ENCODE data around the gene NOS3. TPM values are rescaled to one million over a fixed set of nuclear protein-coding genes. Genes with fewer than 3 reads are reported as not detected.

NOS3 gene
- total and polyA plus RNA-seq, 9 of the 15 experiments (the other 6 are each of a cell fraction or from before 2014, with no cell fraction given): 1.1 to 121 (median 23.6) TPM

DNA sequence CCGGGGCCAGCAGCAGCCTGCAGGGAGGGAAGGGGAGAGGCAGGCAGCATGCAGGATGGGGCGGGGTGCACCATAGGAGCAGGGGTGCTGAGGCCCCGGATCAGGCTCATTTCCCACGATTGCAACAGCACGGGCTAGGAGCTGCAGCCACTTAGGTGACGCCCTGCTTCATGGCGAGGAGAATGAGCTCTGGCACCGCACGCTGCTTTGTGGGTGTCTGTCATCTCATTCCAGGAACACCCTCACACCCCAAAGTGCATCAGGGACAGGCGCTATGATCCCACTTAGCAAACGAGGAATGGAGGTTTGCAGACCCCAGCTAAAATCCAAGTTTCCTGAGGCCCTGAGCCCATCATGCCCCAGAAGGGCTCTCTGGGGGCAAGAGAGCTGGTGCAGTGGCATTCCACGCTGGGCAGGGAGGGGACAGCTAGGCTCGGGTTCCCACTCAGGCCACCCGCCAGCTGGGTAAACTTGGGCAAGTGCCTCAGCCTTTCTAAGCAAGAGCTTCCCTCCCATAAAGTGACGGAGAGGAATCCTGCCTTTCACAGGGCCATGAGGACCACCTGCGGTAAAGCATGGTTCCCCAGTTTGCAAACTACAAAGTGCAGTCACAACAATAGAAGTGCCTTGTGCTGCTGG lies 22.0 kb upstream of the NOS3 start (continued):
- TF ChIP-seq, protein P1, sequence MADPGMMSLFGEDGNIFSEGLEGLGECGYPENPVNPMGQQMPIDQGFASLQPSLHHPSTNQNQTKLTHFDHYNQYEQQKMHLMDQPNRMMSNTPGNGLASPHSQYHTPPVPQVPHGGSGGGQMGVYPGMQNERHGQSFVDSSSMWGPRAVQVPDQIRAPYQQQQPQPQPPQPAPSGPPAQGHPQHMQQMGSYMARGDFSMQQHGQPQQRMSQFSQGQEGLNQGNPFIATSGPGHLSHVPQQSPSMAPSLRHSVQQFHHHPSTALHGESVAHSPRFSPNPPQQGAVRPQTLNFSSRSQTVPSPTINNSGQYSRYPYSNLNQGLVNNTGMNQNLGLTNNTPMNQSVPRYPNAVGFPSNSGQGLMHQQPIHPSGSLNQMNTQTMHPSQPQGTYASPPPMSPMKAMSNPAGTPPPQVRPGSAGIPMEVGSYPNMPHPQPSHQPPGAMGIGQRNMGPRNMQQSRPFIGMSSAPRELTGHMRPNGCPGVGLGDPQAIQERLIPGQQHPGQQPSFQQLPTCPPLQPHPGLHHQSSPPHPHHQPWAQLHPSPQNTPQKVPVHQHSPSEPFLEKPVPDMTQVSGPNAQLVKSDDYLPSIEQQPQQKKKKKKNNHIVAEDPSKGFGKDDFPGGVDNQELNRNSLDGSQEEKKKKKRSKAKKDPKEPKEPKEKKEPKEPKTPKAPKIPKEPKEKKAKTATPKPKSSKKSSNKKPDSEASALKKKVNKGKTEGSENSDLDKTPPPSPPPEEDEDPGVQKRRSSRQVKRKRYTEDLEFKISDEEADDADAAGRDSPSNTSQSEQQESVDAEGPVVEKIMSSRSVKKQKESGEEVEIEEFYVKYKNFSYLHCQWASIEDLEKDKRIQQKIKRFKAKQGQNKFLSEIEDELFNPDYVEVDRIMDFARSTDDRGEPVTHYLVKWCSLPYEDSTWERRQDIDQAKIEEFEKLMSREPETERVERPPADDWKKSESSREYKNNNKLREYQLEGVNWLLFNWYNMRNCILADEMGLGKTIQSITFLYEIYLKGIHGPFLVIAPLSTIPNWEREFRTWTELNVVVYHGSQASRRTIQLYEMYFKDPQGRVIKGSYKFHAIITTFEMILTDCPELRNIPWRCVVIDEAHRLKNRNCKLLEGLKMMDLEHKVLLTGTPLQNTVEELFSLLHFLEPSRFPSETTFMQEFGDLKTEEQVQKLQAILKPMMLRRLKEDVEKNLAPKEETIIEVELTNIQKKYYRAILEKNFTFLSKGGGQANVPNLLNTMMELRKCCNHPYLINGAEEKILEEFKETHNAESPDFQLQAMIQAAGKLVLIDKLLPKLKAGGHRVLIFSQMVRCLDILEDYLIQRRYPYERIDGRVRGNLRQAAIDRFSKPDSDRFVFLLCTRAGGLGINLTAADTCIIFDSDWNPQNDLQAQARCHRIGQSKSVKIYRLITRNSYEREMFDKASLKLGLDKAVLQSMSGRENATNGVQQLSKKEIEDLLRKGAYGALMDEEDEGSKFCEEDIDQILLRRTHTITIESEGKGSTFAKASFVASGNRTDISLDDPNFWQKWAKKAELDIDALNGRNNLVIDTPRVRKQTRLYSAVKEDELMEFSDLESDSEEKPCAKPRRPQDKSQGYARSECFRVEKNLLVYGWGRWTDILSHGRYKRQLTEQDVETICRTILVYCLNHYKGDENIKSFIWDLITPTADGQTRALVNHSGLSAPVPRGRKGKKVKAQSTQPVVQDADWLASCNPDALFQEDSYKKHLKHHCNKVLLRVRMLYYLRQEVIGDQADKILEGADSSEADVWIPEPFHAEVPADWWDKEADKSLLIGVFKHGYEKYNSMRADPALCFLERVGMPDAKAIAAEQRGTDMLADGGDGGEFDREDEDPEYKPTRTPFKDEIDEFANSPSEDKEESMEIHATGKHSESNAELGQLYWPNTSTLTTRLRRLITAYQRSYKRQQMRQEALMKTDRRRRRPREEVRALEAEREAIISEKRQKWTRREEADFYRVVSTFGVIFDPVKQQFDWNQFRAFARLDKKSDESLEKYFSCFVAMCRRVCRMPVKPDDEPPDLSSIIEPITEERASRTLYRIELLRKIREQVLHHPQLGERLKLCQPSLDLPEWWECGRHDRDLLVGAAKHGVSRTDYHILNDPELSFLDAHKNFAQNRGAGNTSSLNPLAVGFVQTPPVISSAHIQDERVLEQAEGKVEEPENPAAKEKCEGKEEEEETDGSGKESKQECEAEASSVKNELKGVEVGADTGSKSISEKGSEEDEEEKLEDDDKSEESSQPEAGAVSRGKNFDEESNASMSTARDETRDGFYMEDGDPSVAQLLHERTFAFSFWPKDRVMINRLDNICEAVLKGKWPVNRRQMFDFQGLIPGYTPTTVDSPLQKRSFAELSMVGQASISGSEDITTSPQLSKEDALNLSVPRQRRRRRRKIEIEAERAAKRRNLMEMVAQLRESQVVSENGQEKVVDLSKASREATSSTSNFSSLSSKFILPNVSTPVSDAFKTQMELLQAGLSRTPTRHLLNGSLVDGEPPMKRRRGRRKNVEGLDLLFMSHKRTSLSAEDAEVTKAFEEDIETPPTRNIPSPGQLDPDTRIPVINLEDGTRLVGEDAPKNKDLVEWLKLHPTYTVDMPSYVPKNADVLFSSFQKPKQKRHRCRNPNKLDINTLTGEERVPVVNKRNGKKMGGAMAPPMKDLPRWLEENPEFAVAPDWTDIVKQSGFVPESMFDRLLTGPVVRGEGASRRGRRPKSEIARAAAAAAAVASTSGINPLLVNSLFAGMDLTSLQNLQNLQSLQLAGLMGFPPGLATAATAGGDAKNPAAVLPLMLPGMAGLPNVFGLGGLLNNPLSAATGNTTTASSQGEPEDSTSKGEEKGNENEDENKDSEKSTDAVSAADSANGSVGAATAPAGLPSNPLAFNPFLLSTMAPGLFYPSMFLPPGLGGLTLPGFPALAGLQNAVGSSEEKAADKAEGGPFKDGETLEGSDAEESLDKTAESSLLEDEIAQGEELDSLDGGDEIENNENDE (IDR thresholded peaks at IDR 0.05; ENCODE audit: low read depth, low read length): no peak
- no peak for TF ChIP-seq ZNF41 (CRISPR knock-in tag; conservative IDR thresholded peaks at IDR 0.05)
- no peak for TF ChIP-seq ZNF217 (CRISPR knock-in tag; IDR thresholded peaks at IDR 0.05)
- TF ChIP-seq, protein P2, sequence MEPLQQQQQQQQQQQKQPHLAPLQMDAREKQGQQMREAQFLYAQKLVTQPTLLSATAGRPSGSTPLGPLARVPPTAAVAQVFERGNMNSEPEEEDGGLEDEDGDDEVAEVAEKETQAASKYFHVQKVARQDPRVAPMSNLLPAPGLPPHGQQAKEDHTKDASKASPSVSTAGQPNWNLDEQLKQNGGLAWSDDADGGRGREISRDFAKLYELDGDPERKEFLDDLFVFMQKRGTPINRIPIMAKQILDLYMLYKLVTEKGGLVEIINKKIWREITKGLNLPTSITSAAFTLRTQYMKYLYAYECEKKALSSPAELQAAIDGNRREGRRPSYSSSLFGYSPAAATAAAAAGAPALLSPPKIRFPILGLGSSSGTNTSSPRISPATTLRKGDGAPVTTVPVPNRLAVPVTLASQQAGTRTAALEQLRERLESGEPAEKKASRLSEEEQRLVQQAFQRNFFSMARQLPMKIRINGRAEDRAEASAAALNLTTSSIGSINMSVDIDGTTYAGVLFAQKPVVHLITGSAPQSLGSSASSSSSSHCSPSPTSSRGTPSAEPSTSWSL (CRISPR knock-in tag; IDR thresholded peaks at IDR 0.05; ENCODE audit: borderline replicate concordance): 0 out of 2 replicates have a peak, but pooled peaks have one; percentile 85
- TF ChIP-seq ZNF79 (CRISPR knock-in tag; IDR thresholded peaks at IDR 0.05; ENCODE audit: low read depth): peak; percentile 34; the same call in 1 of the 2 replicates
- TF ChIP-seq CBFB (CRISPR knock-in tag; IDR thresholded peaks at IDR 0.05): no peak
- TF ChIP-seq, protein P3, sequence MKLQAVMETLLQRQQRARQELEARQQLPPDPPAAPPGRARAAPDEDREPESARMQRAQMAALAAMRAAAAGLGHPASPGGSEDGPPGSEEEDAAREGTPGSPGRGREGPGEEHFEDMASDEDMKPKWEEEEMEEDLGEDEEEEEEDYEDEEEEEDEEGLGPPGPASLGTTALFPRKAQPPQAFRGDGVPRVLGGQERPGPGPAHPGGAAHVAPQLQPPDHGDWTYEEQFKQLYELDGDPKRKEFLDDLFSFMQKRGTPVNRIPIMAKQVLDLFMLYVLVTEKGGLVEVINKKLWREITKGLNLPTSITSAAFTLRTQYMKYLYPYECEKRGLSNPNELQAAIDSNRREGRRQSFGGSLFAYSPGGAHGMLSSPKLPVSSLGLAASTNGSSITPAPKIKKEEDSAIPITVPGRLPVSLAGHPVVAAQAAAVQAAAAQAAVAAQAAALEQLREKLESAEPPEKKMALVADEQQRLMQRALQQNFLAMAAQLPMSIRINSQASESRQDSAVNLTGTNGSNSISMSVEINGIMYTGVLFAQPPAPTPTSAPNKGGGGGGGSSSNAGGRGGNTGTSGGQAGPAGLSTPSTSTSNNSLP (IDR thresholded peaks at IDR 0.05; ENCODE audit: borderline replicate concordance, low read depth, low read length): no peak
- TF ChIP-seq, protein P4, sequence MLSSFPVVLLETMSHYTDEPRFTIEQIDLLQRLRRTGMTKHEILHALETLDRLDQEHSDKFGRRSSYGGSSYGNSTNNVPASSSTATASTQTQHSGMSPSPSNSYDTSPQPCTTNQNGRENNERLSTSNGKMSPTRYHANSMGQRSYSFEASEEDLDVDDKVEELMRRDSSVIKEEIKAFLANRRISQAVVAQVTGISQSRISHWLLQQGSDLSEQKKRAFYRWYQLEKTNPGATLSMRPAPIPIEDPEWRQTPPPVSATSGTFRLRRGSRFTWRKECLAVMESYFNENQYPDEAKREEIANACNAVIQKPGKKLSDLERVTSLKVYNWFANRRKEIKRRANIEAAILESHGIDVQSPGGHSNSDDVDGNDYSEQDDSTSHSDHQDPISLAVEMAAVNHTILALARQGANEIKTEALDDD (IDR thresholded peaks at IDR 0.05): no peak
- peak; percentile 25 to 42; a peak in 2 of 4 replicates for TF ChIP-seq TRIM24 (IDR thresholded peaks at IDR 0.05)
- TF ChIP-seq MYBL2 (IDR thresholded peaks at IDR 0.05; ENCODE audit: low read depth): no peak
- TF ChIP-seq MYBL2 (CRISPR knock-in tag; IDR thresholded peaks at IDR 0.05; ENCODE audit: borderline replicate concordance): no peak
- TF ChIP-seq ZFP30 (CRISPR knock-in tag; IDR thresholded peaks at IDR 0.05; ENCODE audit: borderline replicate concordance): no peak

Measured in K562 (cell line).